ENCODE data around the gene DEFB108B.
"Not testable (repeated sequence)": the region's sequence is repeated elsewhere in the genome, so short reads cannot be mapped to it uniquely, and the experiment has no call there.

The DEFB108B gene

GRCh38 chr11:71832811-71833210, at the start of gene DEFB108B:
TSS of gene DEFB108B (plus strand) at chr11:71833200. CDS start at chr11:71833200, 0 bp downstream.
- in situ Hi-C loops (cut with MboI; ENCODE audit: low sequenced_read_pairs, unreplicated experiment); DNase-seq (ENCODE audit: low spot score): not testable (repeated sequence)

DNA sequence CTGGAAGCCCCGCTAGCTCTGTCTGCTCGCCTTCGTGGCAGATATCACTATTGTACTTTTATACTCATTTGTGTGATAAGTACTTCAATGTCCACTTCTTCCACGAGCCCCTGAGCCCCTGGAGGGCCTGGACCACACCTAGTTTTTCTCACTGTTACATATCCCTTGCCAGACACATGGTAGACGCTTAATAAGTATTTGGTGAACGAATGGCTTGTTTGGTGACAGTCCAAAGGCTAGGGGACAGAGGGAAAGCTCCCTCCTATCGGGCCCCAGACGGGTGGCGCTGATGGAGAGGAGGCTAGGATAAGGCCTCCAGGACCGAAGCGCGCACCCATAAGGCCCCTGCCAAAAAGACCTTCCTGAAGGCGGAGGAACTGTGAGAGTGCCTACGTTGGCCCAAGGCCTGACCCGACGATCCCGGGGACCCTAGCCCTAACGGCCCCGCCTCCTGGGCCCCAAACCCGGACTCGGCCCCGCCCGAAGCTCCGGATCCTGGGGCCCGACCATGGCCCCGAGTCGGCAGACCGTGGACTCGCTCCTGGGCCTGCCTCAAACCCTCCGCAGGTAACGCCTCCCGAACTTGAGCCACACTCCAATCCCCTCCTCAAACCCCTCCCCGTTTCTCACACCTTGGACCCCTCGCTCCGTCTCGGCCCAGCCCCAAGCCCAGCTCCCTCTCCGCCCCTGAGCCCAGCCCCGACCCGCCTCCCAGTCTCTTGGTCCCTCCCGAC, 46.7 kb upstream of the DEFB108B start:
- DNase-seq (ENCODE audit: low spot score): peak; percentile 84
- in situ Hi-C loops (cut with MboI; ENCODE audit: low sequenced_read_pairs, unreplicated experiment): not testable (repeated sequence)

DNA sequence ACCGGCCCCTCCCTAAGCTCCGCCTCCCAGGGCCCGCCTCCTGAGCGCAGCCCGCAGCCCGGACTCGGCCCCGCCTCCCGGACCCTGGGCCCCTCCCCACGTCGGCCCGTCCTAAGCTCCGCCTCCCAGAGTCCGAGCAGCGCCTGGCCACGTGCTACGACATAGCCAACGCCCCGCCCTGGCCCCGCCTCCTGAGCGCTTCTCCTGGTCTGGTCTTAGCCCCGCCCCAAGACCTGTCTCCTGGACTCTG, 46.2 kb upstream of the DEFB108B start:
- peak; percentile 92 for DNase-seq (ENCODE audit: low spot score)
- in situ Hi-C loops (cut with MboI; ENCODE audit: low sequenced_read_pairs, unreplicated experiment): not testable (repeated sequence)

- DNase-seq (ENCODE audit: low spot score): peak; percentile 91
- in situ Hi-C loops (cut with MboI; ENCODE audit: low sequenced_read_pairs, unreplicated experiment): no loop called here
- TF ChIP-seq, protein P1, sequence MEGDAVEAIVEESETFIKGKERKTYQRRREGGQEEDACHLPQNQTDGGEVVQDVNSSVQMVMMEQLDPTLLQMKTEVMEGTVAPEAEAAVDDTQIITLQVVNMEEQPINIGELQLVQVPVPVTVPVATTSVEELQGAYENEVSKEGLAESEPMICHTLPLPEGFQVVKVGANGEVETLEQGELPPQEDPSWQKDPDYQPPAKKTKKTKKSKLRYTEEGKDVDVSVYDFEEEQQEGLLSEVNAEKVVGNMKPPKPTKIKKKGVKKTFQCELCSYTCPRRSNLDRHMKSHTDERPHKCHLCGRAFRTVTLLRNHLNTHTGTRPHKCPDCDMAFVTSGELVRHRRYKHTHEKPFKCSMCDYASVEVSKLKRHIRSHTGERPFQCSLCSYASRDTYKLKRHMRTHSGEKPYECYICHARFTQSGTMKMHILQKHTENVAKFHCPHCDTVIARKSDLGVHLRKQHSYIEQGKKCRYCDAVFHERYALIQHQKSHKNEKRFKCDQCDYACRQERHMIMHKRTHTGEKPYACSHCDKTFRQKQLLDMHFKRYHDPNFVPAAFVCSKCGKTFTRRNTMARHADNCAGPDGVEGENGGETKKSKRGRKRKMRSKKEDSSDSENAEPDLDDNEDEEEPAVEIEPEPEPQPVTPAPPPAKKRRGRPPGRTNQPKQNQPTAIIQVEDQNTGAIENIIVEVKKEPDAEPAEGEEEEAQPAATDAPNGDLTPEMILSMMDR (IDR thresholded peaks at IDR 0.05; ENCODE audit: borderline replicate concordance, control extremely low read depth, extremely low read depth, insufficient read depth, missing control alignments): no peak
Observed at GRCh38 chr11:71787098-71787823, 45.7 kb upstream of the DEFB108B start.

- DNase-seq (ENCODE audit: low spot score); in situ Hi-C loops (cut with MboI; ENCODE audit: low sequenced_read_pairs, unreplicated experiment): not testable (repeated sequence)
Observed at GRCh38 chr11:71787824-71788454, 45.1 kb upstream of the DEFB108B start.

DNA sequence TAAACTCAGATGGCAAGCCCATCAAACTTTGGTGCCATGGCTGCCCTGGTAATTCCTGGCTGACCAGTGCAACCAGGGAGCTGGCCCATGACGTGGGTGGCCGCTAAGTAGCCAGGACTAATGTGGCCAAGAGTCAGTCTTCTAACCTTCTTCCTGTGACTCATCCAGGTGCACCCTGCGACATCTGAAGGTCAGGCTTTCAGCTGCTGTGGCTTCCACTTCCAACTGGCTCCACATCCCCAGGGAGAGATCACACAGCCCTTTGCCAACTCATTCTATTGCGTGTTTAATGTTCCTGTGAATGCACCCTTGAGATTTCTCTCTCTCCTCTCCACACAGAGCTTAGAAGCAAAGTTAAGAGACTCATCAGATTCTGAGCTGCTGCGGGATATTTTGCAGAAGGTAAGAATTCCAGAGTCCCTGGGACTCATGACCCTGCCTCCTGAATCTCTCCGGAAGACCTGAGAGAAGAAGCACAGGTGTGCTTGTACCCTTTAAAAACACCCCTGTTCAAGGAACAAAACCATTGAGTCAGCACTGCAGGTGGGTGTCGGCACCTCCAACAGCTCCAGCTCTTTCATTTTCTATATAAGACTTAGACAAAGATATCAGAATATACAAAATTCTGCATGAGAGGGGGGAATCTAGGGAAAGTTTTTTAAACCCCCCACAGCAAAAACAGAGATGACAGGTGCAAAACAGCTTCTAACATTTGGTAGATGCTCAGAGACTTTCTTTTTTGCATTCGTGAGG, 43.4 kb upstream of the DEFB108B start:
- in situ Hi-C loops (cut with MboI; ENCODE audit: low sequenced_read_pairs, unreplicated experiment): not testable (repeated sequence)

DNA sequence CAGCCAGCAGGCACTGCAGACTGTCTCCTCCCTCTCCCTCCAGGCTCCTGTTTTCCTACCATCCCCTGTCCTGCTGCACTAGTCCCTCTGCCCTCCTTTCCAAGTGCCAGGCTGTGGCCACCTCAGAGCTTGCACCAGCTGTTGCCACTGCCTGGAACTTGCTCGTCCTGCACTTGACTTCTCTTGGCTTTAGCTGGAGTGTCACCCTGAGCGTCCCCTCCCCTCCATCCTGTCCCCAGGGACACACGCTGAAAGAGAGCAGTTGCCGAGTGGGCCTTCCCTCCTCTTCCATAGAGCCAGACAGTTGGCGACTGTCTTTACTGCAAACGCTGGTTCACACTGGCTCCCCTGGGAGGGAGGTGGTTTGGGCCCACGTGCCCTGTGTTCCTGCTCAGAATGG, 41.9 kb upstream of the DEFB108B start:
- in situ Hi-C loops (cut with MboI; ENCODE audit: low sequenced_read_pairs, unreplicated experiment); DNase-seq (ENCODE audit: low spot score): not testable (repeated sequence)

More for the DNA sequence above, 43.4 kb upstream of the DEFB108B start:
- not testable (repeated sequence) for DNase-seq (ENCODE audit: low spot score)

GRCh38 chr11:71792621-71793235, 40.3 kb upstream of the DEFB108B start:
- in situ Hi-C loops (cut with MboI; ENCODE audit: low sequenced_read_pairs, unreplicated experiment): not testable (repeated sequence)
- TF ChIP-seq, protein P1 (IDR thresholded peaks at IDR 0.05; ENCODE audit: borderline replicate concordance, control extremely low read depth, extremely low read depth, insufficient read depth, missing control alignments): peak; percentile 52
- peak; percentile 21 for DNase-seq (ENCODE audit: low spot score)

GRCh38 chr11:71794386-71795040, 38.5 kb upstream of the DEFB108B start:
- in situ Hi-C loops (cut with MboI; ENCODE audit: low sequenced_read_pairs, unreplicated experiment); DNase-seq (ENCODE audit: low spot score): not testable (repeated sequence)

GRCh38 chr11:71795236-71795635, 37.8 kb upstream of the DEFB108B start:
- in situ Hi-C loops (cut with MboI; ENCODE audit: low sequenced_read_pairs, unreplicated experiment); DNase-seq (ENCODE audit: low spot score): not testable (repeated sequence)

GRCh38 chr11:71796016-71796415, 37.0 kb upstream of the DEFB108B start:
- DNase-seq (ENCODE audit: low spot score); in situ Hi-C loops (cut with MboI; ENCODE audit: low sequenced_read_pairs, unreplicated experiment): not testable (repeated sequence)

DNA sequence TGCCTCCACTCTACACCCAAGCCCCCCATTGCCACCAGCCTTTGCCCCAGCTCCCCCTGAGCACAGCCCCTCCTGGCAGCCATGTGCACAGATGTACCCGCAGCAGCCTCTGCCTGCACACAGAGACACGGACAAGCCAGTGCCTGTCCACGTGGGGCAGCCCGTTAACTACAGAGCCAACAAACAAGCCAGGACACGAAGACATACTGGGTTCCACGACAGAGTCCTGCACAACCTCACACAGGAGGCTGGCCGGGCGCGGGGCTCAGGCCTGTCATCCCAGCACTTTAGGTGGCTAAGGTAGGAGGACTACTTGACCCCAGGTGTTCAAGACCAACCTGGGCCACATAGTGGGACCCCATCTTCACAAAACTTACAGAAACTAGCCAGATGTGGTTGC, 36.2 kb upstream of the DEFB108B start:
- in situ Hi-C loops (cut with MboI; ENCODE audit: low sequenced_read_pairs, unreplicated experiment); DNase-seq (ENCODE audit: low spot score): not testable (repeated sequence)

- in situ Hi-C loops (cut with MboI; ENCODE audit: low sequenced_read_pairs, unreplicated experiment); DNase-seq (ENCODE audit: low spot score): not testable (repeated sequence)
Observed at GRCh38 chr11:71799556-71800128, 33.4 kb upstream of the DEFB108B start.
